NT2/D1 (cell line): Measurements from ENCODE around the gene AGBL1.

Experiments used
- SUZ12 ChIP-seq: IDR thresholded peaks from 2 replicates; pipeline ENCODE4 v1.6.1; 2011; ENCODE audit not compliant: insufficient read length, insufficient read depth; ENCODE audit errors: extremely low read depth
- YY1 ChIP-seq: IDR thresholded peaks from 2 replicates; pipeline ENCODE4 v1.6.1; 2011; ENCODE audit not compliant: insufficient read length, insufficient read depth
- ZNF274 ChIP-seq: IDR thresholded peaks from 2 replicates; pipeline ENCODE4 v1.6.1; 2011; ENCODE audit warnings: mild to moderate bottlenecking, low read depth, low read length

DNA sequence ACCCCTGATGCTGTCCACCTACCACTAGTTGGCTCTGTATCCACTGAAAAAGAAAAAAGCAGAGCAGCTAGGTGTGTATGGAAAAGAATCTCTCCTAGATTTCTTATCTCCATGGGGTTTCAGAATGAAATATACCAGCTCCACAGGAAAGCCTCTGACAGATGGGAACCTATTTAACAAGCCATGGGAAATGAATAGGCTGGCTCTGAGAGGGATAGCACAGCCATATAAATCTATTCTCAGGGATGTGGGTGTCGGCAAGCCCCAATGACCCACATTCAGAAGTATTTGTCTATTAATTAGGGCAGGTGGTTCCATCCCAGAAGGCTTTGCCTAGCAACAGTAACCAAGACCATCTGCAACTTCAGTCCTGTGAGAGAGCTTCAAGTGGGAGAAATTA, 694.1 kb downstream of the AGBL1 start:
- TF ChIP-seq ZNF274 = no peak
- no peak for TF ChIP-seq SUZ12
- no peak for TF ChIP-seq YY1
